Stimulated activated CD4-positive, alpha-beta T cell treated with anti-CD3 and anti-CD28 coated beads, Interleukin-15, amount 100 ng/mL, for 48 hours (primary cell): ENCODE results near the gene RTBDN.
A peak's percentile ranks its signal among the peaks of the same experiment; 100 is the strongest.

Source experiments
- DNase-seq, 2 donors: peaks; one replicate each; pipeline ENCODE4 v3.0.0-alpha.2; 2020; ENCODE audit warnings: low read depth in 2 of 2

The RTBDN gene

DNA sequence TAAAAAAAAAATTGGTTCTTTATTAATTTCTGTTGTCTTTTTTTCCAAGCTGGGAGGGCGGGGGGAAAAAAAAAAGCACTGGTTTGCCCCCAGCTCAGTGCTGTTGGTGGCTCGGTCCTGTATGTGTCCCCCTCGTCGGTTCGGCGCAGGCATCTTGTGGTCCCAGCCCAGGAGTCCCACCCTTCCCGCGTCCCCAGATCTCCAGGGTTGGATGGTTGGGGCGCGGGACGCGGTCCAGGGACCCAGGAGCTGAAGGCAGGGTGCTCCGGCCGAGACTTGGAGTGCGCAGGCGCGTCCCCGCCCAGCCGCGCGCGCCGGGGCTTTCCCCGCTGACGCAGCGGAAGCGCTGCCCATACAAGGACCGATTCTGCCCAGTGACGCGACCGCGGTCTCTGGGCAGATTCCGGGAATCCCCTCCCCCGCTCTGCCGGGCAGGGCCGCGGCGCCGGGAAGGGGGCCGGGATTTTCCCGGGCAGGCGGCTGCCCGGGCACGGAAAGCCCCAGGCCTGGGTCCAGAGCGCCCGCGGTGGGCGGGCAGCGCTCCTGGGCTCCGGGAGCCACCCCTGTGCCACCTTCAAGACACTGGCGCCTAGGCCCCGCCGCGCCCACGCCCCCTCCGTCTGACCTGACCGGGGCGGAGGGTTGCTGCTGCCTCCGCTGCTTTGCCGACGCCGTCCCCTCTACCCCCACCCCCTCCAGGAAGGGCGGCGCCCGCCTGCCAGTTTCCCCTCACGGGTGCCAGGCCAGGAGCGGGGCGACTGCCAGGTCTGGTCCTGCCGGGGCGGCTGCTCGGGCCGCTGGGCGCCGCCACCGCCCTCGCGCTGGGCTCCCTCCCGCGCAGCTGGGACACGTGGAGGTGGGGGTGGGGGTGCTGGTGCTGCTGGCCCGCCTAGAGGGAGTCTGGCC lies 40.8 kb downstream of the RTBDN start:
- peak; percentile 86 to 87 for DNase-seq

DNA sequence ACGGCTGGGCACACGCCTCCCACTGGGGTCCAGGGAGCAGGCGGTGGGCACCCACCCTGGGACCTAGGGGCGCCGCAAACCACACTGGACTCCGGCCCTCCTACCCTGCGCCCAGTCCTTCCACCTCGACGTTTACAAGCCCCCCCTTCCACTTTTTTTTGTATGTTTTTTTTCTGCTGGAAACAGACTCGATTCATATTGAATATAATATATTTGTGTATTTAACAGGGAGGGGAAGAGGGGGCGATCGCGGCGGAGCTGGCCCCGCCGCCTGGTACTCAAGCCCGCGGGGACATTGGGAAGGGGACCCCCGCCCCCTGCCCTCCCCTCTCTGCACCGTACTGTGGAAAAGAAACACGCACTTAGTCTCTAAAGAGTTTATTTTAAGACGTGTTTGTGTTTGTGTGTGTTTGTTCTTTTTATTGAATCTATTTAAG lies 41.5 kb downstream of the RTBDN start:
- DNase-seq: no peak

DNA sequence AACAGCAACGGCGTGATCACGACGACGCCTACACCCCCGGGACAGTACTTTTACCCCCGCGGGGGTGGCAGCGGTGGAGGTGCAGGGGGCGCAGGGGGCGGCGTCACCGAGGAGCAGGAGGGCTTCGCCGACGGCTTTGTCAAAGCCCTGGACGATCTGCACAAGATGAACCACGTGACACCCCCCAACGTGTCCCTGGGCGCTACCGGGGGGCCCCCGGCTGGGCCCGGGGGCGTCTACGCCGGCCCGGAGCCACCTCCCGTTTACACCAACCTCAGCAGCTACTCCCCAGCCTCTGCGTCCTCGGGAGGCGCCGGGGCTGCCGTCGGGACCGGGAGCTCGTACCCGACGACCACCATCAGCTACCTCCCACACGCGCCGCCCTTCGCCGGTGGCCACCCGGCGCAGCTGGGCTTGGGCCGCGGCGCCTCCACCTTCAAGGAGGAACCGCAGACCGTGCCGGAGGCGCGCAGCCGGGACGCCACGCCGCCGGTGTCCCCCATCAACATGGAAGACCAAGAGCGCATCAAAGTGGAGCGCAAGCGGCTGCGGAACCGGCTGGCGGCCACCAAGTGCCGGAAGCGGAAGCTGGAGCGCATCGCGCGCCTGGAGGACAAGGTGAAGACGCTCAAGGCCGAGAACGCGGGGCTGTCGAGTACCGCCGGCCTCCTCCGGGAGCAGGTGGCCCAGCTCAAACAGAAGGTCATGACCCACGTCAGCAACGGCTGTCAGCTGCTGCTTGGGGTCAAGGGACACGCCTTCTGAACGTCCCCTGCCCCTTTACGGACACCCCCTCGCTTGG lies 42.1 kb downstream of the RTBDN start:
- peak in 1 of 2 donors; percentile 73 for DNase-seq

DNA sequence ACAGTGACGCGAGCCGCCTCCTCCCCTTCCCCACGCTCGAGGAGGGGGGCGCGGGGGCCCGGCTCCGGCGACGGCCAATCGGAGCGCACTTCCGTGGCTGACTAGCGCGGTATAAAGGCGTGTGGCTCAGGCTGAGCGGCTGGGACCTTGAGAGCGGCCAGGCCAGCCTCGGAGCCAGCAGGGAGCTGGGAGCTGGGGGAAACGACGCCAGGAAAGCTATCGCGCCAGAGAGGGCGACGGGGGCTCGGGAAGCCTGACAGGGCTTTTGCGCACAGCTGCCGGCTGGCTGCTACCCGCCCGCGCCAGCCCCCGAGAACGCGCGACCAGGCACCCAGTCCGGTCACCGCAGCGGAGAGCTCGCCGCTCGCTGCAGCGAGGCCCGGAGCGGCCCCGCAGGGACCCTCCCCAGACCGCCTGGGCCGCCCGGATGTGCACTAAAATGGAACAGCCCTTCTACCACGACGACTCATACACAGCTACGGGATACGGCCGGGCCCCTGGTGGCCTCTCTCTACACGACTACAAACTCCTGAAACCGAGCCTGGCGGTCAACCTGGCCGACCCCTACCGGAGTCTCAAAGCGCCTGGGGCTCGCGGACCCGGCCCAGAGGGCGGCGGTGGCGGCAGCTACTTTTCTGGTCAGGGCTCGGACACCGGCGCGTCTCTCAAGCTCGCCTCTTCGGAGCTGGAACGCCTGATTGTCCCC lies 42.9 kb downstream of the RTBDN start, which contains the start of gene JUNB:
TSS of gene JUNB (plus strand) at position 142 of the 706 bp plus-strand sequence. CDS start at position 428, 286 bp downstream.
- DNase-seq: peak; percentile 96 to 97

DNA sequence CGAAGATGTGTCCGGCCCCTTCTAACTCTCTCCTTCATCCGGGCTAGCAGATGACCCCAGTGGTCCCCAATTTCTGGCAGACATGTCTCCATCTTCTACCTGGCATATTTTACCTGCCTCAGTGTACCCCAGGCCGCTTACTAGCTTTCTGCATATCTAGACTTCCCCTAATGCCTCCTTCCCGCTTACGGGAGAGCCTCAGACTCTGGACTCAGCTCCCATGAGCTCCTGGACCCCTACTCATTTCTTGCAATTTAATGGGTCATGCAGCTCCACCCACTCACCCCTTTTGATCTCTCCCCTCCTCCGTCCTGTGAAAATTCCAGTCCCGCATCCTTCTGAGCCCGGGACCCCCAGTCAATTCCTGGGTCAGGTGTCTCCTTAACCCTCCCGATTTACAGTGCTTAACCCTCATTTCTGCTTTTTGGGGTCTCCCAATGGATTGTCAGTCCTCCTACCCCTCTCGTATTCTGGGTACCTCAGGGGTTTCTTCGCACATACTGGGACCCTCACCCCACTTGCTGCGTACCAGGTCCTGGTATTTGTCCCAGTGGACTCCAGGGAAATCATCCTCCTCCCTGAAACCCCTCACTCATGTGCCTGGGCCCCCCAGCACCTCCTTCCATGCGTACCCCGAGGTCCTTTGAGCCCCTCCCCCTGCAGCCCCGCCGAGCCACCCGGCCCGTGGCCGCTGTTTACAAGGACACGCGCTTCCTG lies 43.6 kb downstream of the RTBDN start:
- no peak for DNase-seq

DNA sequence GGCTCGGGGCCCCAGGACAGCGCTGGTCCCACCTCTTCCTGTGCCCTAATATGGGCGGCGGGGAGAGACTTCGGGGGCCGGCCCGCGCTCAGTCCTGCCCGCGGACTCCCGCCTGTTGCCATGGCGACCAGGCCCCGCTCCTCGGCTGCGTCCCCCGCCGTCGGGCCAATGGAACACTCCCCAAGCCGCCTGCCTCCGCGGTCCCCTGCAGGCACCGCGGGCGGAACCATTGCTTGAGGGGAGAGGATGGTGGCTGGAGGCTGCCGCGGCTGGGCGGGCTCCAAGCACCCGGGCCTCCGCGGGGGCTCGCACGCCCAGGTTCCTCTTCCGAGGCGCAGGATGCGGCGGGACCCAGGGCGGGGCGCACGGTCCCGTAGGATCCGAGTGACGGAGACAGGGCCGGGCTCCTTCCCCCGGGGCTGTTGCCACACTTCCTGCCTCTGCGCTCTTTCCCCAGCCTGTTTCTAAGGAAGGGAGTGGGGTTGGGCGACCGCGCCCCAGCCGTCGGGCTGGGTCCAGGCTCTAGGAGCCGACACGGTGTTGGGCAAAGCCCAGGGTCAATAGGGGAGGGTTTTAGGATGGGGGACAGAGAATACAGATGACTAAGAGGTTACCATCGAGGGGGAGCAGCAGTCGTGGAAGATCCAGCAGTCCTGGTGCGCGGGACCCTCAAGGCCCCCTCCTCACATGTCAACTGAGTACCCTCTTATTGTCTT lies 44.3 kb downstream of the RTBDN start:
- DNase-seq: peak; percentile 95 to 97

DNA sequence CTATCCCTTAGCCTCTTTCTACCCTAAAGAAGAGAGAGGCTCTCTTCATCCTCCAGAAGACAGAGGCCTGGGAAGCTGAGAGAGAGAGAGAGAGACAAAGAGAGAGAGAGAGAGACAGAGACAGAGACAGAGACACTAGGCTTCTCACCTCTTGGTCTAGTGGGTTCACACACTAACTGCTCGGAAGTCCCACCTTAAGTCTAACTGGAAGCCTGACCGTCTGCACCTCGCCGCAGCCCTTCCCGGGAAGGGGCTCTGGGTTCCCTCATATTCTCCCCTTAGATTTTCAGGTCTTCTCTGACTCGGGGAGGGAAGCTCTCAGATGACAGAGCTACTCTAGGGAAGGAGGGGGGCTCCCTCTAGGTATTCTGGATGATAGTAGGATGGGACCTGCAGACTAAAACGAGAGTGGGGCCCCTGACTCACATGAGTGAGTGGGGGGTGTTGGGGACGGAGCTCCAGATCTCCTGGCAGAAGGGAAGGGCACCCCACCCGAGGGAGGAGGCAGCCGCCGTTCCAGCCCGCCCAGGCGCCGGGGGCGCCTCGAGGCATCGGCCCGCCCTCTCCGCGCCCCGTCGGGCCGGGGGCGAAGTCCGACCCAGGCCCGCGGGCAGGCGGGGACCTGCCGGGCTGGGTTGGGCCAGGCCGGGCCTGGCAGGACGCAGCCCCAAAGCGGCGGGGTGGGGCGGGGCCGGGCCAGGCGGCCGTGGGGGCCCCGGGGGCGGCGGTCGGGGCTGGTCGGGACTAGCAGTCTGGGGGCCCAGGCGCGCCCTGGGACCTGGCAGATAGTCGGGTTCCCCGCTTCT lies 45.1 kb downstream of the RTBDN start:
- DNase-seq: no peak

DNA sequence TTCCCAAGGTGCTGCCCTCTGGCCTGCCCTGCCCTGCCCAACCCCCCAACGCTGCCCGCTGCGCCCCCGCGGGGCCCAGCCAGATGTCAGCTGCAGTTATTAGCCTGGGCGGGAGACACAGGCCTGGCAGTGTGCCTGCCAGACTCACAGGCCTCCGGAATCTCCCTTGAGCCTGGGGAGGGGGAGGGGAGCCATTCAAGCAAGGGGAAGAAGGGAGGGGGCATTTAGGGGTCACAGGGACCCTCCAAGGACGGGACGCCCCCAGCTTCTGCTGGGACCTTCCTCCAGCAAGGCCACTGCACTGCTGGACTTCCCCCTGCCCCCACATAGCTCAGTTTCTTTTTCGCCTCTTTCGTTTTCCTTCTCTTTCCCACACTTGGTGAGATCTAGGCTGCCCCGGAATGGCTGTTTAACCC lies 45.7 kb downstream of the RTBDN start:
- no peak for DNase-seq

DNA sequence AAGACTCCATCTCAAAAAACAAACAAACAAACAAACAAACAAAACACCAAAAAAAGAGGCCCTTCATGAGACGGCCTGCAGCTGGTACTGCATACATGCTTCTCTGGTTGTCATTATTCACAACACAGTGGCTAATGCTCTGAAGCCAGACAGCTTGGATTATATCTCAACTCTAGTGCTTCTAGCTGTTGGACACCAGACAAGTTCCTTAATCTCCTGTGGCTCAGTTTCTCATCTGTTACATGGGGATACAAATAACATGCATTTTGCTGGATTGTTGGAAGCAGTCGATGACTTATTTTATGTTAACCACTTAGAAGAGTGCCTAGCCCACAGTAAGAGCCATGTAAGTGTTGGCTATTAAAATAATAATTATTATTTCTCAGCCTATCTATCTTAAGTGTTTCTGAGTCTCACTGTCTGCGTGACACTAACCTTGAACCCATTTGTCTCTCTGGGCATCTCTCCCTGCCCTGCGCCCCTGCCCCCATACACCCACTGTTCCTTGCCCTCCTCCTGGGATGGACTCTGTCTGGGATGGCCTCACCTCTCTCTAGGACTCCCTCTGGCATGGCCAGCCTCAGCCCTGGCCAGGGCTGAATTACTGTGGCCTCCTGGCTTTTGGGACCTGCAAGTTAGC lies 46.2 kb downstream of the RTBDN start:
- no peak for DNase-seq

DNA sequence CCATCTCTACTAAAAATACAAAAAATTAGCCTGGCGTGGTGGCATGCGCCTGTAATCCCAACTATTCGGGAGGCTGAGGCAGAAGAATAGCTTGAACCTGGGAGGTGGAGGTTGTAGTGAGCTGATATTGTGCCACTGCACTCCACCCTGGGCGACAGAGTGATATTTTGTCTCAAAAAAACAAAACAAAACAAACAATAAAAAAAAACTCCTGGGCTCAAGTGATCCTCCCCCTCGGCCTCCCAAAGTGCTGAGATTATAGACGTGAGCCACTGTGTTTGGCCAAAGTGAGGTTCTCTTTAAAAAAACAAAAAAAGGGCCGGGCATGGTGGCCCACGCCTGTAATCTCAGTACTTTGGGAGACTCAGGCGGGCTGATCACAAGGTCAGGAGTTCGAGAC lies 46.9 kb downstream of the RTBDN start:
- no peak for DNase-seq

DNA sequence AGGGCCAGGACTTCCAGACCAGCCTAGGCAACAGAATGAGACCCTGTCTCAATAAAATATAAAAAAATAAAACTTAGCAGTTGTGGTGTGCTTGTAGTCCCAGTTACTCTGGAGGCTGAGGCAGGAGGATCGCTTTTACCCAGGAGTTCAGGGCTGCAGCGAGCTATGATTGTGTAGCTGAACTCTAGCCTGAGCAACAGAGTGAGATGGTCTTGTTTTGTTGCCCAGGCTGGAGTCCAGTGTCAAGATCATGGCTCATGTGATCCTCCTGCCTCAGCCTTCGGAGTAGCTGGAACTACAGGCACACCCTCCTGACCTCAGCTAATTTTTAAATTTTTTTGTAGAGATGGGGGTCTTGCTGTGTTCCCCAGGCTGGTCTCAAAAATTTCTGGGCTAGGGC lies 47.4 kb downstream of the RTBDN start:
- no peak for DNase-seq

DNA sequence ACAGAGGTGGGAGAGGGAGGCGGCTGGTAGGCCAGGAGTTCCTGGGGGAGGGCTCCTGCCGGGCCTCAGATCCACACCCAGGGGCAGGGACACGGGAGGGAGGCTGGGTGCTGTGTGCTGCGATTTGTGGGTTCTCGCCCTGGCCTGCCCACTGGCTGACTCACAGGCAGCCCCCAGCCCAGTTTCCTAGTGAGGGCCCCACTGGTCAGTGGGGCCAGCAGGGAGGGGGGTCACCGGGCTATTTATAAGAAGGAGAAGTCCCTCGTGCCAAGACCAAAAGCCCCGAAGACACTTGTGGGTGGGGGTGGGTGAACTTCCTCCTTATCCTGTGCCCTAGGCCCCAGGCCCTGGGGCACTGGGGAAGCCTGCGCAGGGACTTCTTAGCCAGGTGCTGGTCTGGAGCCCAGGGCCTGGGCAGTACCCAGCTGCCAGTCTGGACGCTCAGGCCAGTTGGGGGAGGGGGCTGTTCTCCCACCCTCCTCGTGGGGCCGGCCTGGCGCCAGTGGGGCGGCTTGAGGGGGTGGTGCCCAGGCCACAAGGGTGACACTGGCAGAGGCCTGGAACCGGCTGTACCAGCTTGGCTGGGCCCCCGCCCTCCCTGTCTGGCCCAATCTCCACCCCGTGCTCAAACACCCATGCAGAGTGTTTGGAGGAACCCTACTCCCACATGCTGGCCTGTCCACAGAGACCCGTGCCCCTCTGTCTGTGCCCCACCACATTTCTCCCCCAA lies 48.1 kb downstream of the RTBDN start:
- DNase-seq: no peak

DNA sequence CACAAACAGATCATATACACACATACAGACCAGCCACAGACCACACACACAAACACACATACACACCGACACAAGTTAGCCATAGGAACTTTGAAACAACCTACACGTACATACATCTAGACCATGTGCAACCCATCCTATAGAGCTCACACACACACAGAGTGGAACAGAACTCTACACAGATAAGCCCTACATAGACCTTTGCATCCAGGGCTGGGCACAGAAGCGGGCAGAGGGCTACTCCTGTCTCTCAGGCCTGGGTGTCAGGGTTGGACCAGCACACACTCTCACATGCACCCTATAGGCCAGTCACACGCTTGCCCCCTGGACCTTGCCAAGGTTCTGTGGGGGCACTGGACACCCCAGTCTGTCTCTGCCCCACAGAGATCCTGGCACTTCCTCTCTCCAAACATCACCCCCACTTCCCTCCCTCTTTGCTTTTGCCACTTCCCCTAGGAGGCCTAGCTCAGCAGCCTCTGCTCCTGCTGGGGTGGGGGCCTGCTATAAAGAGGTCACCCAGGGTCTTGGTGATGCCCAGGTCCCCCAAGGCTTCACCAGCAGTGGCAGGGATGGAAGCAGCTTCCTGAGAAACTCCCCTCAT lies 48.8 kb downstream of the RTBDN start:
- no peak for DNase-seq

DNA sequence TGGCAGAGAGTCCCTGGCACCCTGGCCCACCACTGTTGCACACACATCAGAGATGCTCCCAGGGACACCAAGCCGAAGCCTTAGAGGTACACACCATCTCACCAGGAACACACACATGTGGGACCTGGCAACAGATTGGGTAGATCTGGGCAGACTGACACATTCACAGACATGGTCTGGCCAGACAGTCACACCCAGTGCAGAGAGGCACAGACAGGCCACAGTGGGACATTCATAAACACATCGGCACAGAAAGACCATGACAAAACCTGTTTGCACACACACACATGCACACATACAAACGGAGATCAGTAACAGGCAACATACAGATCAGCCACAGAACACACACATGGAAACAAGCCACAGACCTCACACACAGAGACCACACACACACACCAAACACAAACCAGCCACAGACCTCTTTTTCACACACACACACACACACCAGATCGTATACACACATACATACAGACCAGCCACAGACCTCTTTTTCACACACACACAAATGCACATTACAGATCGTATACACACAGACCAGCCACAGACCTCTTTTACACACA lies 49.4 kb downstream of the RTBDN start:
- no peak for DNase-seq

DNA sequence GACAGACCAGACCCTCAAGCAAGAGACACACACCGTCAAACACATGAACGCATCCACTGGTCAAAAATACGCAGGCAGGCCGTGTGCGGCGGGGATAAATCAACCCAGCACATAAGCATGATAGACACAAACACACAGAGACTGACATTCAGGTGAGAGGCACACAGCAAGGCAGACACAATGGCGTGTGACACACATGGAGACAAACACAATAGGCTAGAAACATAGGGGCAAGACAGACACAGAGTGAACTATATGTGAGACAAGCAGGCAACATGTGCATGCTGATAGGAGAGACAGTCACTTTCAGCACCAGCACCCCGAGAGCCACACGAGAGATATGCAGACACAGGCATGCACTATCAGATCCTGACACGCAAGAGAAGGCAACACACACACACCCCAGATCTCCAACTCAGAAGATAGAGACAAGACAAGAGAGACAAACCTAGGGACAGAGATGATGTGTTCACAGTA lies 49.9 kb downstream of the RTBDN start:
- no peak for DNase-seq

DNA sequence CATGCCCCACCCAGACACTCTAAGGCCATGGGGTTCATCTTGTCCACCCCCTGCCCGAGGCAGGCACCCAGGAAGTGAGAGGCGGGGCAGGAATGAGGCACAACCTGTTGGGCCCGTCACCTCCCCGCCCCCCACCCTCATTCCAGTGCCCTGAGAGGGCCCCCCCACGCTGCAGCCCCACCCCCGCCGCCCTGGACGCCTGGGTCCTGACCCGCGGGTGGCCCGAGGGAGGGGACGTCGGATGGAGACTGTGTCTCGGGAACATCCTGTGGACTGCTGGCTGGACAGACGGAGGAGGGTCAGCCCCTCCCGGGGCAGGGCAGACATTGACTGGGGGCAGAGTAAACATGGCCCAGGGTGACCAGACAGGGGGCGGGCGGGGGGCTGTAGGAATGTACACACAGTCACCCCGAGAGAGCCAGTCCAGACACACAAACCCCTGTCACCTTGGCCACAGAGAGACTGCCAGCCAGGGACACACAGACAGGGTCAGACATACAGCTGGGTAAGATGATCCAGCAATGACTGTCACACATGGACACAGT lies 50.5 kb downstream of the RTBDN start:
- DNase-seq: no peak

DNA sequence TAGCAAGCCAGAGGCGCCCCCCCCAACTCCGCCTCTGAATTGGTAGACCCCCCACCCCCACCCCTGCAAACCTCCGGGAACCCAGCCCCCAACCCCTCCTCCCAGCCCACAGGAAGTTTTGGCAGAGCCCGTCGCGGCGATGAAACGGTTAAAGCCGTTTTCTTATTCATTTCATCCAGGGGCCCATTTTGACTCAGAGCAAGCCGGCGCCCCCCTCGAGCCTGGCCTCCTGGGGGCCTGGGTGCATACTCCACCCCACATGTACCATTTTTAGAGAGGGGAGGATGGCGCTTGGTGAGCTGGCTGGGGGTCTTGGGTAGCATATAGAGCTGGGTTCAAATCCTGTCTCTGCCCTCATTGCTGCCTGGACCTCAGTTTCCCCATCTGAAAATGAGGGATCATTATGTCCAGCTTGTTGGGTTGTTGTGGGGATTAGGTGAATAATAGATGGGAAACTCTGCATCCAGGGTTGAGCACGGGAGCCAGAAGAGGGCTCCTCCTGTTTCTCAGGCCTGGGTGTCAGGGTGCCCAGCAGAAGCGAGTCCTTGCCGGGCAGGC lies 51.0 kb downstream of the RTBDN start:
- peak; percentile 67 to 78 for DNase-seq
